IPS DF 6.9 (cell line): ENCODE results near the gene NOC2L.

ENCODE experiments used
- DNase-seq: peaks from one replicate; pipeline ENCODE4 v3.0.0-alpha.2; 2013; ENCODE audit warnings: low read depth, low spot score
- H3K27ac ChIP-seq: one replicate; pipeline ENCODE4 v1.5.1; 2013; ENCODE audit warnings: low read length, control low read depth
- H3K27me3 ChIP-seq: 2 replicates; pipeline ENCODE4 v1.6.1; 2013; ENCODE audit warnings: mild to moderate bottlenecking, low read length; ENCODE audit not compliant: control insufficient read depth, insufficient read depth
- H3K36me3 ChIP-seq: 2 replicates; pipeline ENCODE4 v1.6.1; 2013; ENCODE audit warnings: low read length; ENCODE audit not compliant: control insufficient read depth, insufficient read depth
- H3K4me1 ChIP-seq: 2 replicates; pipeline ENCODE4 v1.6.1; 2013; ENCODE audit warnings: low read length; ENCODE audit not compliant: control insufficient read depth, insufficient read depth
- H3K4me3 ChIP-seq: 2 replicates; pipeline ENCODE4 v1.5.1; 2013; ENCODE audit warnings: mild to moderate bottlenecking, low read length
- H3K9me3 ChIP-seq: 2 replicates; pipeline ENCODE4 v1.6.1; 2013; ENCODE audit warnings: low read length, inconsistent platforms; ENCODE audit not compliant: control insufficient read depth, insufficient read depth
- whole genome bisulfite sequencing: extraction: QIAGEN DNeasy Blood & Tissue Kit; methylation state at CpG from one replicate; pipeline ENCODE4 v1.1.7; 2013; ENCODE audit warnings: mixed read lengths, missing lambda C conversion rate; ENCODE audit not compliant: insufficient read length, insufficient coverage; 5-methylcytosine and 5-hydroxymethylcytosine counted together

NOC2L gene

DNA sequence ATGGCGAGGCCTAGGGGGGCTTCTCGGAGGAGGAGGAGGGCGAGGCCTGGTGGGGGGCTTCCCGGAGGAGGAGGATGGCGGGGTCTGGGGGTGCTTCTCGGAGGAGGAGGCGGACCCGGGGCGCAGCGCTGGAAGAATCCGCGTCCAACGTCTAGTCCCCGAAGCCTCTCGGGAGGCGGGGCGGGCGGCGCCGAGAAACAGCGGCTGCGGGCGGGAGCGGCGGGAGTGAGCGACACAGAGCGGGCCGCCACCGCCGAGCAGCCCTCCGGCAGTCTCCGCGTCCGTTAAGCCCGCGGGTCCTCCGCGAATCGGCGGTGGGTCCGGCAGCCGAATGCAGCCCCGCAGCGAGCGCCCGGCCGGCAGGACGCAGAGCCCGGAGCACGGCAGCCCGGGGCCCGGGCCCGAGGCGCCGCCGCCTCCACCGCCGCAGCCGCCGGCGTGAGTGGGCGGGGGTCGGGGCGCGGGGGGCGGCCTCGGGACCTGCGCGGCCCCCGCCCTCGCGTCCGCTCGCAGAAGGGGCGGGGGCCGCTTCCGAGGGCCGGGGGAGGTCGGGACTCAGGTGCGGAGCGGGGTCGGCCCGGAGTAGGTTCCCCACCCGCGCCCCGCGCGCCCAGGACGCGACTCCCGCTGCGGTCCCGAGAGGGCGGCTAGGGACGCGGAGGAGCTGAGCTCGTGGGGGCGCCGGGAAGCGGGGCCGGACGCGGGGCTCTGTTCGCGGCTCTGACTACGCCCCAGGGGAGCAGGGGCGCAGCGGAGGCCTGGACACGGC is 1.5 kb upstream of the NOC2L start, which contains the start of gene KLHL17:
Gene KLHL17 (plus strand): TSS at position 222 of the 769 bp plus-strand sequence. CDS start 110 bp downstream, at position 332.
- Histone ChIP-seq H3K27me3 (no peaks in the 10 kb centered on the region), H3K9me3 (no peaks in the 10 kb centered on the region), H3K4me1 (no peaks in the 10 kb centered on the region), H3K4me3 (peak within 1 kb of the TSS; percentile 64), H3K27ac (no peak within 1 kb of the TSS), H3K36me3 (peaks cover 30% of the 10 kb centered on the region)
- no peak for DNase-seq
- WGBS, result no CpG with 5 or more reads among the region's 109 CpGs

DNA sequence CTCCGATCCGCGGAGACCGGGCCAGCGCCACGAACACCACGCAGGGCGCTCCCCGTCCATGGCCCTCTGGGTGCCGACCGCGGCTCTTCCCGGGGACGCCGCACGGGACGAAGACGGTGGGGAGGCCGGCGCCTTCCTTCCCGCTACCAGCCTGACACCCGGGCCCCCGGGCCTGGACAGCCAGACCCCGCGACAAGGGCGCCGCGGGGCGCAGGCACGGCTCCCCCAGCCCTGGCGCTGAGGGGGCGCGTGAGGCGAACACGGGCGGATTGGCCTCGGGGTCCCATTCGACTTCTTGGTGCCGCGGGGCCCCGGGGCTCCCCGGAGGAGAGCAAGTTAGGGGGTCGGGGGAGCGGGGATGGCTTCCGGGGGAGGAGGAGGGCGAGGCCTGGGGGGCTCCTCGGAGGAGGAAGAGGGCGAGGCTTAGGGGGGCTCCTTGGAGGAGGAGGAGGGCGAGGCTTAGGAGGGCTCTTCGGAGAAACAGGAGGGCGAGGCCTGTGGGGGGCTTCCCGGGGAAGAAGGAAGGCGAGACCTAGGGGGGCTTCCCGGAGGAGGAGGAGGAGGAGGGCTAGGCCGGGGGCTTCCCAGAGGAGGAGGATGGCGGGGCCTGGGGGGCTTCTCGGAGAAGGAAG is 791 bp upstream of the NOC2L start:
- Histone ChIP-seq H3K36me3 (peaks cover 36% of the 10 kb centered on the region), H3K9me3 (no peaks in the 10 kb centered on the region), H3K4me1 (no peaks in the 10 kb centered on the region), H3K27me3 (no peaks in the 10 kb centered on the region), H3K4me3 (peak overlapping the region; percentile 64; the same call in 1 of the 2 replicates), H3K27ac (no peak overlapping the region)
- no peak for DNase-seq
- no CpG with 5 or more reads among the region's 57 CpGs for WGBS

DNA sequence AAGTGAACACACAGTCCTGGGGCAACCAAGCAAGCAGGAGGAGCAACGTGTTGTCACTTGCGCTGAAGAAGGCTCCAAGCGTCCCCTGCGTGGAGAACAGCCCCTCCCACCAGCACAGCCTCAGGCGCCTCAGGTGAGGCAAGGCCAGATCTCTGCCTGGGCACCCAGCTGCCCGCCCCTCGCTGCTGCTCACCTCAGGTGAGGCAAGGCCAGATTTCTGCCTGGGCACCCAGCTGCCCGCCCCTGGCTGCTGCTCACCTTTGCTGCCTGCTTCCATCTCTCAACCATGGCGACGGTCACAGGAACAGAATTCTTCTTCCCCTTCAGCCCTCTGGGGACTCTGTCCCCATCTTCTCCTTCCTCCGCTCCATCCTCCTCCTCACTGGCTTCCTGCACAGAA is 2.4 kb downstream of the NOC2L start:
- Histone ChIP-seq H3K27ac (no peak overlapping the region), H3K4me3 (no peak overlapping the region), H3K27me3 (no peaks in the 10 kb centered on the region), H3K4me1 (no peaks in the 10 kb centered on the region), H3K9me3 (no peaks in the 10 kb centered on the region), H3K36me3 (peaks cover 41% of the 10 kb centered on the region)
- WGBS, result no CpG with 5 or more reads among the region's 11 CpGs
- no peak for DNase-seq

DNA sequence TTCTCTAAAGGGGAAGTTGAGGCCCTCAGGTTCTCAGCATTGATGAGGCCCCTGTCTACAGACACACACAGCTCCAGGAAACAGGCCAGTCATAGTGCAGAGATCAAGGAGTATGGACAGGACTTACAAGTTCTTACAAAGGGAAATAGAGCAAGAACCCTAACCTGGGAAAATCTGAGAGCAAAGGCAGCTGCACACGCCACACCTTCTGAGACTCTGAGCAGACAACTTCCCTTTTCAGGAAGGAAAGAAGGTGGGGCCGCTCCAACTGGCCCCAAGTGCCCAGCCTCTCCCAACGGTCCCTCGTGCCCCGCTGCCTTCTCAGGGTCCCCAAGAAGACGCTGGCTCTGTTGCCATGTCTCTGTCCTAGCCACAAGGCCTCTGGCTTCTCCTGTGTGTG is 3.6 kb downstream of the NOC2L start:
- Histone ChIP-seq H3K27me3 (no peaks in the 10 kb centered on the region), H3K4me1 (no peaks in the 10 kb centered on the region), H3K9me3 (no peaks in the 10 kb centered on the region), H3K36me3 (peaks cover 46% of the 10 kb centered on the region), H3K4me3 (no peak overlapping the region), H3K27ac (no peak overlapping the region)
- DNase-seq, result no peak
- no CpG with 5 or more reads among the region's 6 CpGs for WGBS

DNA sequence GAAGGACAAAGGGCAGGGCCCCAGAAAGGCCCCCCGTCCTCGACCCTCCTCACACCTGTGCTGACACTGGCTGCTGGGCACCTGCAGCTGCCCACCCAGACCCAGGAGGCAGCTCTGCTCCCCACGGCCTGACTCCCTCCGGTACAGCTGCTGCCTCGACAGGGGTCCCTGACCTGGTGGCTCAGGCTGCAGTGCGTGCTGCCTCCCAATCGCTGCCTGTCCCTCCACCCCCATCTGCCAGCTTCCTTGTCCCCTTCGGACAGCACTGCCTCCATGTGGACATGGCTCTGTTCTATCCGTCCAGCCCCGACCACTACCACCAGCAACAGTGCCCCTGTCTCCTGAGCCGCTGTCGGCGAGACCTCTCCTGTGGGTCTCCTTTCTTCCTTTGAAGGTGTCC is 4.1 kb downstream of the NOC2L start:
- Histone ChIP-seq H3K9me3 (no peaks in the 10 kb centered on the region), H3K36me3 (peaks cover 52% of the 10 kb centered on the region), H3K4me3 (no peak overlapping the region), H3K27me3 (no peaks in the 10 kb centered on the region), H3K4me1 (no peaks in the 10 kb centered on the region), H3K27ac (no peak overlapping the region)
- DNase-seq, result no peak
- no CpG with 5 or more reads among the region's 13 CpGs for WGBS

DNA sequence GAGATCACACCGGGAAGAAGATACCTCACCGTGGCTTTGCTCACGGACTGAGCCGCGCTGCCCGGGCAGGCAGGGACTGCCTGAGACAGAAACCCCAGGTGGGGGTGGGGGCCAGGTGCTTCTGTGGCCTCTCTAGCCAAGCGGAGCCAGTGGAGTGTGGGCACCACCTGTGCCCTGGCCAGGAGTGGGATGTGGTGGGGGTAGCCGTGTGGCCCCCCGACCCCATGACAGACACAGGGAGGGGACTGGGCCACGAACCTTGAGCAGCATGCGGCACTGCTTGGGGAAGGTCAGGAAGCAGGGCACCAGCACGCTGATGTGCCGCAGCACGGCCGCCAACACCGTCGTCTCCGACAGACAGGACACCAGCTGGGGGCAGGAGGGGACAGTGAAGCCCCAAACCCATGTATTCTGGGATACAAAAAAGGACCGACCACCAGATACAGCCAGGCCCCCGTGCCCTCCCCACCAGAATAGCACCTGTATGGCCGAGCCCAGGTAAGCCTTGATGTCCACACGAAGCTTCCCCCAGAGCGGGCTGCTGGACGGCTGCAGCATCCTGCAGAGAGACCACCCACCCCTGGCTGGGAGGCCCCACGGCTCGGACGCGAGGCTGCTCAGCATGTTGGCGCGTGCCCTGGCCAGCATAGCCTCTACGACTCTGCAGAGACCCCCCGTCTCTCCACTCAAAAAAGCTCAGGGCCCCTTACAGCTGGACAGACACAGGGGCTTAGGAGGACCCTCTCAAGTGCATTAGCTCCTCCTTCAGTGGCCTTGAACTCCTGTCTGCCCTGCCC is 5.3 kb downstream of the NOC2L start:
- H3K9me3 ChIP-seq, result no peaks in the 10 kb centered on the region

DNA sequence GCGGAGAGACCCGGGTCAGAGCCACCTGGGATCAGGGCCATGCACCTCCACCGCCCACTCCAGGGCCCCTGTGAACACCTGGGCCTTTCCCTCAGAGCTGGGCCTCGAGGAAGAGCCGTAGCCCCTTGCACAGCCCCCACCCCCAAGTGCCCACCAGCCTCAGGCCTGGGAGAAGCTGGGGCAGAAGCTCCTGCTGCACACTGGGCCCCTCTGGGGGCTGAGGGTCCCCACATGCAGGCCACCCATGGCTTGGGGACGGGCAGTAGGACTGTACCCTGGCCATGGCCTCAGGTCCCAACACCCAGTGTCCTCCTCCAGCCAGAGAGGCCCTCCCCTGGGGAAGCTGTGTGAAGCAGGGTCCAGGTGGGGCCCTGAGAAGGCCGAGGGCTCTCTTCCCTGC is 6.5 kb downstream of the NOC2L start:
- no CpG with 5 or more reads among the region's 7 CpGs for WGBS
- H3K4me3 ChIP-seq, result no peak overlapping the region
- H3K36me3 ChIP-seq, result peaks cover 66% of the 10 kb centered on the region
- H3K4me1 ChIP-seq, result no peaks in the 10 kb centered on the region
- H3K27me3 ChIP-seq, result no peaks in the 10 kb centered on the region
- no peak overlapping the region for H3K27ac ChIP-seq
- no peaks in the 10 kb centered on the region for H3K9me3 ChIP-seq
- no peak for DNase-seq

More for the DNA sequence above, 5.3 kb downstream of the NOC2L start:
- WGBS, result no CpG with 5 or more reads among the region's 32 CpGs
- DNase-seq, result no peak
- no peaks in the 10 kb centered on the region for H3K4me1 ChIP-seq
- H3K27me3 ChIP-seq, result no peaks in the 10 kb centered on the region
- no peak overlapping the region for H3K27ac ChIP-seq
- peaks cover 56% of the 10 kb centered on the region for H3K36me3 ChIP-seq
- H3K4me3 ChIP-seq, result no peak overlapping the region

DNA sequence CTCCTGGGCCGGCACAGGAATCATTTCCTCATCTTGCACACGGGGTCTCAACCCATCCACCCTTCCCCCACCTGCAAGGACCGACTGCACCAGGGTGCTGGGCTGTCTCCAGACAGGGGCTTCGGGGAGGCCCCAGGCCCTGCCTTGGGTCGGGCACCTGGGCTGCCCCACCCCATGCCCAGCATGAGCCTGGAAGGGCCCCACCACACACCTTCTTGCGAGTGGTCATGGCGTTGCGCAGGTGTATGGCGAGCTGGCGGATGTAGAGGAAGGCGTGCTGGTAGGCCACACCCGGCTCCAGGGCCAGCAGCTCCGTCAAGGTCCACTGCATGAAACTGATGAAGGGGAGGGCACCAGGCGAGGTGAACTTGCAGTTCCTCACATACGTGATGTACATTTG is 6.9 kb downstream of the NOC2L start:
- Histone ChIP-seq H3K27me3 (no peaks in the 10 kb centered on the region), H3K9me3 (no peaks in the 10 kb centered on the region), H3K4me1 (no peaks in the 10 kb centered on the region), H3K36me3 (peaks cover 67% of the 10 kb centered on the region), H3K4me3 (no peak overlapping the region), H3K27ac (no peak overlapping the region)
- no peak for DNase-seq
- no CpG with 5 or more reads among the region's 15 CpGs for WGBS

DNA sequence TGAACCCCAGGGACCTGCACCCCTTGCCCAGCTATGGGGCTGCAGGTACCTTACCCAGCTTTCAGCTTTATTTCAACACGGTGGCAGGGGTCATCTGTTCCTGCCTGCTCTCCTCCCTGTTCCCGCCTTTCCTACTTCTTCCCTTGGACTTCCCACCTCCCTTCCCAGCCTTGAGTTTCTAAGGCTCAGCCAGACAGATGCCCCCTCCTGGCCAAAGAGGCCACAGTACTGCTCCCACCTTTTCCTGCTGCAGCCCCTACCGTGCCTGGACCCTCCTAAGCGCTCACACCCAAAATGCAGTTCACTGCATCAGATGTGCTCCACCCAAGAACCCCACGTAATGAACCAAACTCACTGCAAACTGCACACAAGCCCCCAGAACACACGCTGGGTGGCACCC is 7.7 kb downstream of the NOC2L start:
- no CpG with 5 or more reads among the region's 6 CpGs for WGBS
- H3K27ac ChIP-seq, result no peak overlapping the region
- H3K27me3 ChIP-seq, result no peaks in the 10 kb centered on the region
- no peaks in the 10 kb centered on the region for H3K9me3 ChIP-seq
- peaks cover 64% of the 10 kb centered on the region for H3K36me3 ChIP-seq
- no peaks in the 10 kb centered on the region for H3K4me1 ChIP-seq
- H3K4me3 ChIP-seq, result no peak overlapping the region
- no peak for DNase-seq

DNA sequence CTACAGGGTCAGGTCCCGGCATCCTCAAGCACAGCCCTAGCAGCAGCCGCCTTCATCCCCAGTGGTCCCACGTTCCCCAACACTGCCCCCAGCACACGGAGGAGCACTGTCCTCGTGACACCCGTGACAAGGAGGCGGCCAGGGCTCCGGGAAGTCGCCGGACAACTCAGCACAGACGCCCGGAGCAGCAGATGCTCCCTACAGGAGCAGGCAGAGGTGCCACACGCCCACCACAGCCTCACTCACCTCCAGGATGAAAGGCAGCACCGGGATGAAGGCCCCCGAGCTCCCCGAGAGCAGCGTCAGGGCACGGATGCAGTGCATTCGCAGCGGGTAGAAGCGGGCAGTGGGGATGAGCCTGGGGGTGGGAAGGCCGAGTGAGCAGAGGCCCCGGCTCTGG is 8.2 kb downstream of the NOC2L start:
- no CpG with 5 or more reads among the region's 23 CpGs for WGBS
- Histone ChIP-seq H3K4me3 (no peak overlapping the region), H3K27ac (no peak overlapping the region), H3K27me3 (no peaks in the 10 kb centered on the region), H3K4me1 (no peaks in the 10 kb centered on the region), H3K36me3 (peaks cover 64% of the 10 kb centered on the region), H3K9me3 (no peaks in the 10 kb centered on the region)
- DNase-seq, result no peak
